ENCODE data around the gene MYLK. TPM values are rescaled to one million over a fixed set of nuclear protein-coding genes. Genes with fewer than 3 reads are reported as not detected.

The MYLK gene
- total and polyA plus RNA-seq, 2 of the 4 experiments (the other 2 are of a cell fraction): 299 to 484 TPM

- Histone ChIP-seq H3K23ac (ENCODE audit: low read depth, low read length) (no peak overlapping the region), H3K9me3 (ENCODE audit: control insufficient read depth, insufficient read depth, low read length) (no peaks in the 10 kb centered on the region), H4K5ac (ENCODE audit: low read depth, low read length) (no peak overlapping the region), H2AK5ac (ENCODE audit: low read depth, low read length) (peak overlapping the region; percentile 33; the same call in 1 of the 2 replicates), H3K56ac (ENCODE audit: extremely low read depth, insufficient read depth, low read length) (no peak overlapping the region), H3K36me3 (ENCODE audit: control insufficient read depth, insufficient read depth, low read length) (peaks cover 64% of the 10 kb centered on the region), H3K27ac (ENCODE audit: insufficient read depth, low read length) (no peak overlapping the region), H2BK20ac (ENCODE audit: low read depth, low read length) (no peak overlapping the region), H3K18ac (ENCODE audit: low read depth, low read length) (no peak overlapping the region), H2BK5ac (ENCODE audit: low read depth, low read length, poor library complexity, severe bottlenecking) (peak overlapping the region; percentile 4), H2AK9ac (replicated peaks; ENCODE audit: low read depth, low read length, poor library complexity) (no peak overlapping the region), H3K14ac (replicated peaks; ENCODE audit: low read depth, low read length) (0 out of 2 replicates have a peak overlapping the region, but pooled peaks have one; percentile 0), H4K8ac (ENCODE audit: low read depth in 2 of 2, low read length in 2 of 2) (peak overlapping the region; percentile 17 to 32; a peak in 2 of 4 replicates), H3K79me1 (ENCODE audit: low read depth in 1 of 2, low read length in 2 of 2) (peaks cover 21 to 71% of the 10 kb centered on the region in 2 experiments), H3K4me2 (ENCODE audit: low read depth, low read length) (no peak overlapping the region), H3K27me3 (ENCODE audit: control insufficient read depth, insufficient read depth, low read length) (no peaks in the 10 kb centered on the region), H3K9ac (ENCODE audit: low read depth, low read length) (no peak overlapping the region), H2AFZ (replicated peaks; ENCODE audit: low read length, poor library complexity) (no peak overlapping the region), H4K20me1 (ENCODE audit: insufficient read depth, low read length) (no peaks in the 10 kb centered on the region), H2BK120ac (ENCODE audit: low read depth, low read length) (peak overlapping the region; percentile 44), H3K9me1 (ENCODE audit: insufficient read depth, low read length) (peaks cover 34% of the 10 kb centered on the region), H3K4me1 (ENCODE audit: control insufficient read depth, insufficient read depth, low read length) (peaks cover 34% of the 10 kb centered on the region), H3K4ac (ENCODE audit: low read depth, low read length) (no peak overlapping the region; the same call in 1 of the 2 replicates), H3K4me3 (ENCODE audit: insufficient read depth, low read depth, low read length) (no peak overlapping the region), H4K91ac (ENCODE audit: insufficient read depth, low read depth, low read length) (no peak overlapping the region), H2BK15ac (ENCODE audit: low read depth, low read length) (no peak overlapping the region)
- no peak for ATAC-seq (ENCODE audit: low read depth)
- WGBS, 2 experiments (ENCODE audit: extremely low coverage in 2 of 2, insufficient read length in 1 of 2): 76% methylated on average over 3 of the region's 3 CpGs; no CpG with 5 or more reads in 1 of the 2 experiments
- no TSS peak for BruUV-seq (replicated peaks)
- ChIA-PET POLR2A (ENCODE audit: unreplicated experiment) (no interaction called here), CTCF (interaction anchor here (0.6 to 0.7 kb wide), 2 partner anchors 14 to 1861 kb away, joined by 3 to 6 read pairs; no protein-coding TSS in a partner anchor)
- intact Hi-C loops (cut with micrococcal nuclease) (loop anchor here (10.0 kb wide), 1 partner anchor 219 kb away; no protein-coding TSS in a partner anchor), in situ Hi-C loops (cut with MboI; ENCODE audit: low sequenced_read_pairs) (no loop called here), dilution Hi-C loops (cut with HindIII; ENCODE audit: low sequenced_read_pairs, unreplicated experiment) (no loop called here)
- no peak for DNase-seq
- TF ChIP-seq FOS (IDR thresholded peaks at IDR 0.05; ENCODE audit: low read depth, low read length): no peak
- no peak for TF ChIP-seq MAZ (IDR thresholded peaks at IDR 0.05; ENCODE audit: borderline replicate concordance, low read depth, low read length)
- TF ChIP-seq CTCF (conservative IDR thresholded peaks at IDR 0.05; ENCODE audit: low read depth, low read length): no peak
- no peak for TF ChIP-seq RFX5 (IDR thresholded peaks at IDR 0.05; ENCODE audit: low read depth, low read length)
- TF ChIP-seq USF2 (IDR thresholded peaks at IDR 0.05; ENCODE audit: low read depth, low read length): no peak
These were observed 227.9 kb downstream of the MYLK start for GRCh38 chr3:123656274-123656673.

All from IMR-90 (cell line).